Neural cell (in vitro differentiated cells): ENCODE measurements around the gene CA12. TPM values are rescaled to one million over a fixed set of nuclear protein-coding genes. Genes with fewer than 3 reads are reported as not detected.

Experiments used
- H2AFZ ChIP-seq: fragments of 200-600, 300-800 bp; sonication (generic), shearing (Covaris generic); 2 replicates; pipeline ENCODE4 v1.6.0; 2014; ENCODE audit warnings: low read depth, mild to moderate bottlenecking, antibody characterized with exemption, low read length, moderate library complexity
- H3F3A ChIP-seq: fragments of 200-600 bp; shearing (Covaris generic); 2 replicates; pipeline ENCODE4 v1.6.1; 2016; ENCODE audit warnings: mild to moderate bottlenecking, moderate library complexity, mixed read lengths, antibody characterized with exemption, low read length; ENCODE audit not compliant: insufficient read depth, poor library complexity, severe bottlenecking
- H3K27ac ChIP-seq: fragments of 200-600, 300-800 bp; sonication (generic), shearing (Covaris generic); 2 replicates; pipeline ENCODE4 v1.5.1; 2014; ENCODE audit warnings: mild to moderate bottlenecking, low read length, moderate library complexity
- H3K27me3 ChIP-seq: fragments of 300-800, 200-600 bp; sonication (generic), shearing (Covaris generic); 2 replicates; pipeline ENCODE4 v1.6.0; 2014; ENCODE audit warnings: mild to moderate bottlenecking, low read depth, low read length, moderate library complexity; ENCODE audit not compliant: insufficient read depth
- H3K36me3 ChIP-seq: fragments of 300-800, 200-600 bp; sonication (generic), shearing (Covaris generic); 2 replicates; pipeline ENCODE4 v1.5.1; 2014; ENCODE audit warnings: mild to moderate bottlenecking, antibody characterized with exemption, low read length, moderate library complexity; ENCODE audit not compliant: insufficient read depth
- H3K4me2 ChIP-seq: fragments of 300-800, 200-600 bp; sonication (generic), shearing (Covaris generic); 2 replicates; pipeline ENCODE4 v1.6.0; 2014; ENCODE audit warnings: mild to moderate bottlenecking, low read length
- H3K4me3 ChIP-seq: fragments of 300-800, 200-600 bp; sonication (generic), shearing (Covaris generic); 2 replicates; pipeline ENCODE4 v1.5.1; 2014; ENCODE audit warnings: mild to moderate bottlenecking, low read length, moderate library complexity
- H3K79me2 ChIP-seq: fragments of 200-600 bp; shearing (Covaris generic); replicated peaks from 2 replicates; pipeline ENCODE4 v1.6.0; 2014; ENCODE audit warnings: mild to moderate bottlenecking, low read length, moderate library complexity; ENCODE audit not compliant: insufficient read depth
- H3K9ac ChIP-seq: fragments of 300-800, 200-600 bp; sonication (generic), shearing (Covaris generic); 2 replicates; pipeline ENCODE4 v1.6.1; 2016; ENCODE audit warnings: mild to moderate bottlenecking, low read length, mixed read lengths
- H3K9me2 ChIP-seq: fragments of 200-600 bp; shearing (Covaris generic); 2 replicates; pipeline ENCODE4 v1.6.1; 2016; ENCODE audit warnings: mild to moderate bottlenecking, low read length, mixed read lengths; ENCODE audit not compliant: insufficient read depth
- H3K9me3 ChIP-seq: fragments of 200-600, 300-800 bp; sonication (generic), shearing (Covaris generic); 2 replicates; pipeline ENCODE4 v1.6.1; 2016; ENCODE audit warnings: mild to moderate bottlenecking, mixed run types, low read length, moderate library complexity, mixed read lengths
- H4K20me1 ChIP-seq: fragments of 200-600 bp; shearing (Covaris generic); 2 replicates; pipeline ENCODE4 v1.6.1; 2016; ENCODE audit warnings: mild to moderate bottlenecking, mixed run types; ENCODE audit not compliant: insufficient read depth
- CTCF ChIP-seq: fragments of 450-650 bp; IDR thresholded peaks from 2 replicates; pipeline ENCODE4 v1.5.1; 2014; ENCODE audit warnings: antibody characterized with exemption, mild to moderate bottlenecking, moderate library complexity; ENCODE audit not compliant: poor library complexity, severe bottlenecking
- EP300 ChIP-seq: fragments of 450-650 bp; conservative IDR thresholded peaks from 2 replicates; pipeline ENCODE4 v1.6.1; 2014; ENCODE audit warnings: antibody characterized with exemption, mild to moderate bottlenecking, moderate library complexity; ENCODE audit not compliant: poor library complexity, severe bottlenecking
- EZH2 ChIP-seq: fragments of 200-600, 300-800 bp; shearing (Covaris generic), sonication (generic); IDR thresholded peaks from 2 replicates; pipeline ENCODE4 v1.6.1; 2014; ENCODE audit warnings: antibody characterized with exemption, low read length, borderline replicate concordance, mild to moderate bottlenecking; ENCODE audit not compliant: insufficient read depth, poor library complexity, severe bottlenecking
- MXI1 ChIP-seq: fragments of 450-650 bp; conservative IDR thresholded peaks from 2 replicates; pipeline ENCODE4 v1.6.1; 2014; ENCODE audit warnings: antibody characterized with exemption, mild to moderate bottlenecking; ENCODE audit not compliant: poor library complexity, severe bottlenecking
- POLR2AphosphoS5 ChIP-seq: IDR thresholded peaks from 2 replicates; pipeline ENCODE4 v1.6.1; 2012
- RAD21 ChIP-seq: fragments of 450-650 bp; conservative IDR thresholded peaks from 2 replicates; pipeline ENCODE4 v1.6.1; 2014; ENCODE audit warnings: antibody characterized with exemption, mild to moderate bottlenecking, moderate library complexity
- REST ChIP-seq: IDR thresholded peaks from 2 replicates; pipeline ENCODE4 v1.6.1; 2012; ENCODE audit warnings: borderline replicate concordance
- SMC3 ChIP-seq: fragments of 450-650 bp; conservative IDR thresholded peaks from 2 replicates; pipeline ENCODE4 v1.6.1; 2014; ENCODE audit warnings: antibody characterized with exemption, mild to moderate bottlenecking, moderate library complexity; ENCODE audit not compliant: poor library complexity
- TAF1 ChIP-seq: IDR thresholded peaks from 2 replicates; pipeline ENCODE4 v1.6.1; 2012; ENCODE audit warnings: low read depth
- polyA plus RNA-seq: library from polyadenylated mRNA; depleted of rRNA; stranded (reverse); fragments of >200 nt; gene quantifications from 2 replicates; pipeline ENCODE4 v1.2.3, GENCODE V29; 2014

Gene CA12
- polyA plus RNA-seq, 1 donor from 2014 or later = 0.11 TPM

DNA sequence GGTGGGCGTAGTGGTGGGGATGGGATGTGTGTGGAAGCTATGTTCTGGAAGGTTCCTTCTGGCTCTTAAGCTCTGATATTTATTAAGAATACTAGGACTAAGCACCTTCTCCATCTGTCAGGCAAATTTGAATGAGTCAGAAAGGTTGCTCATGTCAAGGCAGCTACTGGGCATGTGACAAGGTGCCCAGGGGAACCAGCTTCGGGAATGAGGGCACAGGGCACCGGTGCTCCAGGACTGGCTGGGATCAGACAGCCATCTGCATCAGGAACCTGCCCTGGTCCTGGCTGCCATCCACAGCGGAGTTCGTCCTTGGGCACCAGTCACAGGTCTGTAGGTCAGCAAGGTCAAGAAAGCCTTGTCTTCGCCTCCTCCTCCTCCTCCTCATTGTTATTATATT is 32.5 kb downstream of the CA12 start:
- no peak overlapping the region for H3K27ac ChIP-seq
- no peaks in the 10 kb centered on the region for H3K9me3 ChIP-seq

DNA sequence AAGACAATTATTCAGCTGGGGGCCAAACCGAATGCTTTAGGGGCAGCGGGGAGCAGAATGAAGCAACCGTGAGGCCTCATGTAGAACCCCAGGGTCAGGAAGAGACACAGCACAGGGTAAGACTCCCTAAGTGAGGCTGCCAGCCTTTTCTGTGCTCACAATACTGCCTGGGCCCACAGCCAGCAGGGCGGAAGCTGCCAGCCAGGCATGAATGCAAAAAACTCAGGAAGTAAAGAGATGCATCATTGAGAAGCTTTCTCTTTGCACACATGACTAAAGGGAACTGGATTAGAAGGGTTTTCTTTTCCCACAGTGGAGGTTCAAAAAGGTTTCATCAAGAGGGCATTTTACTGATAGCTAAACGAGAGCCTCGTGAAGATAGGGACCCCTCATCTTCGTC is 33.3 kb downstream of the CA12 start:
- no peak overlapping the region for H3K4me2 ChIP-seq
- H2AFZ ChIP-seq = no peak overlapping the region
- no peaks in the 10 kb centered on the region for H4K20me1 ChIP-seq
- H3K9ac ChIP-seq = no peak overlapping the region
- H3K9me3 ChIP-seq = no peaks in the 10 kb centered on the region
- H3K9me2 ChIP-seq = no peaks in the 10 kb centered on the region
- no peaks in the 10 kb centered on the region for H3K27me3 ChIP-seq
- no peaks in the 10 kb centered on the region for H3F3A ChIP-seq
- H3K79me2 ChIP-seq = no peaks in the 10 kb centered on the region
- H3K4me3 ChIP-seq = no peak overlapping the region
- H3K27ac ChIP-seq = no peak overlapping the region
- no peaks in the 10 kb centered on the region for H3K36me3 ChIP-seq
- TF ChIP-seq TAF1 = no peak
- TF ChIP-seq CTCF = no peak
- TF ChIP-seq RAD21 = no peak
- no peak for TF ChIP-seq EZH2
- TF ChIP-seq REST = no peak
- no peak for TF ChIP-seq SMC3
- no peak for TF ChIP-seq POLR2AphosphoS5

More for the DNA sequence above, 32.5 kb downstream of the CA12 start:
- Histone ChIP-seq H4K20me1 (no peaks in the 10 kb centered on the region), H3F3A (no peaks in the 10 kb centered on the region), H3K36me3 (no peaks in the 10 kb centered on the region), H3K9me2 (no peaks in the 10 kb centered on the region), H3K27me3 (no peaks in the 10 kb centered on the region), H3K4me2 (no peak overlapping the region), H3K4me3 (no peak overlapping the region), H3K9ac (no peak overlapping the region), H2AFZ (no peak overlapping the region), H3K79me2 (no peaks in the 10 kb centered on the region)
- TF ChIP-seq RAD21 (no peak), TAF1 (no peak), EZH2 (no peak), SMC3 (no peak), EP300 (no peak), POLR2AphosphoS5 (no peak), MXI1 (no peak), REST (no peak), CTCF (no peak)
